Duodenal mucosa (tissue), 2 donors: Measurements from ENCODE around the gene PISD.
"Not testable (repeated sequence)": the region's sequence is repeated elsewhere in the genome, so short reads cannot be mapped to it uniquely, and the experiment has no call there.

Experiments
- H3K27ac ChIP-seq: one replicate; pipeline ENCODE4 v1.7.0; 2013; ENCODE audit warnings: low read depth, low read length
- H3K27me3 ChIP-seq, 2 donors: one replicate each; pipeline ENCODE4 v1.7.0; 2013; ENCODE audit warnings: low read length in 2 of 2, control low read depth in 1 of 2; ENCODE audit not compliant: insufficient read depth in 2 of 2, control insufficient read depth in 1 of 2
- H3K36me3 ChIP-seq, 2 donors: one replicate each; pipeline ENCODE4 v1.7.0; 2013; ENCODE audit warnings: low read length in 2 of 2, control low read depth in 1 of 2; ENCODE audit not compliant: insufficient read depth in 2 of 2, control insufficient read depth in 1 of 2
- H3K4me1 ChIP-seq, 2 donors: one replicate each; pipeline ENCODE4 v1.7.0; 2013; ENCODE audit warnings: low read length in 2 of 2, control low read depth in 1 of 2; ENCODE audit not compliant: insufficient read depth in 2 of 2, control insufficient read depth in 1 of 2
- H3K4me3 ChIP-seq, 2 donors: one replicate each; pipeline ENCODE4 v1.7.0; 2013; ENCODE audit warnings: low read length in 2 of 2, low read depth in 1 of 2
- H3K9ac ChIP-seq, 2 donors: one replicate each; pipeline ENCODE4 v1.7.0; 2013; ENCODE audit warnings: low read length in 2 of 2, low read depth in 1 of 2
- H3K9me3 ChIP-seq, 2 donors: one replicate each; pipeline ENCODE4 v1.7.0; 2013; ENCODE audit warnings: low read length in 2 of 2, control low read depth in 1 of 2; ENCODE audit not compliant: control insufficient read depth in 1 of 2

Gene PISD

GRCh38 chr22:31661851-31662667 is at the start of gene PISD:
Gene PISD, minus strand, starts transcription at chr22:31662215. Its CDS starts 7 bp downstream, at chr22:31662208.
- Histone ChIP-seq H3K4me3 (peak within 1 kb of the TSS; percentile 89 to 94), H3K4me1 (peaks cover 7 to 14% of the 10 kb centered on the region in 2 donors), H3K9ac (peak within 1 kb of the TSS; percentile 69 to 80), H3K27ac (peak within 1 kb of the TSS; percentile 74), H3K27me3 (no peaks in the 10 kb centered on the region), H3K36me3 (no peaks in the 10 kb centered on the region), H3K9me3 (no peaks in the 10 kb centered on the region)

GRCh38 chr22:31711226-31711625 is 49.2 kb upstream of the PISD start:
- H3K9ac ChIP-seq, H3K4me1 ChIP-seq, H3K9me3 ChIP-seq, H3K27ac ChIP-seq, H3K27me3 ChIP-seq, H3K4me3 ChIP-seq: not testable (repeated sequence)
- H3K36me3 ChIP-seq = peaks cover 32 to 54% of the 10 kb centered on the region in 2 donors

GRCh38 chr22:31707519-31707918 is 45.5 kb upstream of the PISD start:
- Histone ChIP-seq H3K9me3 (no peaks in the 10 kb centered on the region), H3K4me3 (no peak overlapping the region), H3K27me3 (no peaks in the 10 kb centered on the region), H3K27ac (no peak overlapping the region), H3K4me1 (no peaks in the 10 kb centered on the region), H3K9ac (no peak overlapping the region), H3K36me3 (peaks cover 13 to 41% of the 10 kb centered on the region in 2 donors)

DNA sequence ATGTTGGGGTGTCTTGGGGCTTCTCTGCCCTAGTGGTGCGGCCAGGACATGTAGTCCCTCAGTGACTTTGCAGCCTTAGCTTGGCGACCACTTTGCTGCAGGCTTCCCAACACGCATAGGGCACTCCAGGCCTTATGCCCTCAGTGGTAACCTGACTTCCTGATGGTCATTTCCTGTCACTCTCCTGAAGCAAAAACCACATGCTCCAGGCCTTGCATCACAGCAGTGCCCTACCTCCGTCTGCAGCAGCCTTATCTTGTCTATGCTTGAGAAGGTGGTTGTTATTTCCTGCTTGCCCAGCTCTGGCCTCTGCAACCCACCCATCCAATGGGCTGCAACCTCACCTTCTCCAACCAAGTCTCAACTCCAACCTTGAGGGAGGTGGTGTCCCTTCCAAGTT is 33.4 kb upstream of the PISD start:
- H3K9me3 ChIP-seq = no peaks in the 10 kb centered on the region
- H3K36me3 ChIP-seq = peaks cover 9 to 54% of the 10 kb centered on the region in 2 donors
- no peak overlapping the region for H3K4me3 ChIP-seq
- H3K27ac ChIP-seq = no peak overlapping the region
- no peak overlapping the region for H3K9ac ChIP-seq
- H3K4me1 ChIP-seq = no peaks in the 10 kb centered on the region
- no peaks in the 10 kb centered on the region for H3K27me3 ChIP-seq

DNA sequence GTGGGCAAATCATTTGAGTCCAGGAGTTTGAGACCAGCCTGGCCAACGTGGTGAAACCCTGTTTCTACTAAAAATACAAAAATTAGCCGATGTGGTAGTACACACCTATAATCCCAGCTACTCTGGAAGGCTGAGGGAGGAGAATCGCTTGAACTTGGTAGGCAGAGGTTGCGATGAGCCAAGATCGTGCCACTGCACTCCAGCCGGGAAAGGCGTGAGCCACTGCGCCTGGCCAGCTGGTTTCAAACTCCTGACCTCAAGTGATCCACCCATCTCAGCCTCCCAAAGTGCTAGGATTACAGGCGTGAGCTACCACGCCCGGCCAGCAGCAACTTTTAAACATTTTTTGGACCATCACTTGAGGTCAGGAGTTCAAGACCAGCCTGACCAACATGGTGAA is 32.0 kb upstream of the PISD start:
- H3K27ac ChIP-seq, H3K4me1 ChIP-seq, H3K9ac ChIP-seq, H3K27me3 ChIP-seq, H3K9me3 ChIP-seq, H3K4me3 ChIP-seq: not testable (repeated sequence)
- peaks cover 9 to 47% of the 10 kb centered on the region in 2 donors for H3K36me3 ChIP-seq

- peaks cover 9 to 51% of the 10 kb centered on the region in 2 donors for H3K36me3 ChIP-seq
These were observed 30.3 kb upstream of the PISD start for GRCh38 chr22:31692186-31692886.

GRCh38 chr22:31691408-31691807 is 29.4 kb upstream of the PISD start:
- peaks cover 7 to 49% of the 10 kb centered on the region in 2 donors for H3K36me3 ChIP-seq
- no peaks in the 10 kb centered on the region for H3K27me3 ChIP-seq
- H3K4me1 ChIP-seq = no peaks in the 10 kb centered on the region
- no peak overlapping the region for H3K27ac ChIP-seq
- no peak overlapping the region for H3K9ac ChIP-seq
- no peak overlapping the region for H3K4me3 ChIP-seq
- H3K9me3 ChIP-seq = no peaks in the 10 kb centered on the region

More at GRCh38 chr22:31692186-31692886, 30.3 kb upstream of the PISD start:
- Histone ChIP-seq H3K27ac (no peak overlapping the region), H3K4me3 (no peak overlapping the region), H3K9me3 (no peaks in the 10 kb centered on the region), H3K4me1 (no peaks in the 10 kb centered on the region), H3K27me3 (no peaks in the 10 kb centered on the region), H3K9ac (no peak overlapping the region)

DNA sequence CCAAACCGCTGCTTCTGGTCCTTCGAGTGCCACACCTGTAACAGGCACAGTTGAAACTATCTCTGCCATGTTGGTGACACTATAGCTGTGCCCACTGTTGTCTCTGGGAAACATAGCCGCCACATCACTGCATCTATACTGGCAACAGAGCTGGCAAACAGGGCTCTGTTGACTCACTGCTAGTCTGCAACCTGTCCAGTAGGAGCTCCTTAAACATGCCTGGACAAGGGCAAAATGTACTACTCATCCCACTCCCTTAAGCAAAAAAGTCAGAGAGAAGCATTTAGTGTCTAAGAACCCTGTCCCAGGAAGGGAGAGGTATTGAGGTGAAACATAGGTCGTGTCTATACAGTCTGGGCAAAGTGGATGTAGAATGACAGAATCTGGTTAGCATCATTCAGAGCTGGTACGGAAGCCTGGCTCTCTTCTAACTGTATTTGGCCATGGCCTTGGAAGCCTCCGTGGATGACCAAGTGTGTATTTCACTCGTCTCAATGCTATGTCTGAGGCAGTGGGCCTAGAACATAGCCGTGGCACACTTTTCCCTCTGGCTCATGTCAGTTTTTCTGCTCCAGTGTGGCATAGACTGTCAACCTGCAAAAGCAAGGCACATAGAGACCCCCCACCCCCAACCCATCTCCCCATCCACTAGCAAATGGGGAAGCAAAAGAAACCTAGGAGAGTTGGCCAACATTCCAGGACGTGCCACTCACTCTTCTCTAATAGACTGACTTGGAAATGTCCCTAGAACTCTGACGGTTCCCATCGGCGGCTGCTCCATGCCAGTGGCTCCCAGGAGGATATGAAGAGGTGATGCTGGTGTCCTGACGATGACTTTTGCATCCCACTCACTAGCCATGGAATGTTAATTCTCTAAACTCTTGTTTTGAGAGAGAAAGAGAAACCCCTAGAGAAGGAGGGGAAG is 21.4 kb upstream of the PISD start:
- H3K36me3 ChIP-seq = peaks cover 20 to 47% of the 10 kb centered on the region in 2 donors
- no peak overlapping the region for H3K9ac ChIP-seq
- no peak overlapping the region for H3K4me3 ChIP-seq
- H3K27ac ChIP-seq = no peak overlapping the region
- peaks cover 0 to 6% of the 10 kb centered on the region in 2 donors for H3K4me1 ChIP-seq
- no peaks in the 10 kb centered on the region for H3K27me3 ChIP-seq
- H3K9me3 ChIP-seq = no peaks in the 10 kb centered on the region

GRCh38 chr22:31682751-31683150 is 20.7 kb upstream of the PISD start:
- H3K27me3 ChIP-seq = no peaks in the 10 kb centered on the region
- no peaks in the 10 kb centered on the region for H3K9me3 ChIP-seq
- H3K4me1 ChIP-seq = peaks cover 0 to 6% of the 10 kb centered on the region in 2 donors
- H3K9ac ChIP-seq = no peak overlapping the region
- H3K36me3 ChIP-seq = peaks cover 20 to 41% of the 10 kb centered on the region in 2 donors
- H3K4me3 ChIP-seq = no peak overlapping the region
- H3K27ac ChIP-seq = no peak overlapping the region
